ENCODE data around the gene DSG1.
A peak's percentile ranks its signal among the peaks of the same experiment; 100 is the strongest.

The DSG1 gene

GRCh38 chr18:31386741-31387140 is 68.8 kb downstream of the DSG1 start:
- TF ChIP-seq POLR2A (IDR thresholded peaks at IDR 0.05; ENCODE audit: extremely low read depth, insufficient read length), result no peak
- TF ChIP-seq CTCF (IDR thresholded peaks at IDR 0.05; ENCODE audit: low read depth, low read length), result no peak
- TF ChIP-seq MYC (IDR thresholded peaks at IDR 0.05; ENCODE audit: low read depth, low read length), result no peak
- TF ChIP-seq MAX (IDR thresholded peaks at IDR 0.05; ENCODE audit: low read depth, low read length), result no peak
- peak; percentile 45 for DNase-seq (ENCODE audit: low read depth)
- H3K4me3 ChIP-seq (ENCODE audit: low read depth, low read length), result no peak overlapping the region

- no peak for TF ChIP-seq CTCF (IDR thresholded peaks at IDR 0.05; ENCODE audit: low read depth, low read length)
- no peak for TF ChIP-seq MYC (IDR thresholded peaks at IDR 0.05; ENCODE audit: low read depth, low read length)
- TF ChIP-seq MAX (IDR thresholded peaks at IDR 0.05; ENCODE audit: low read depth, low read length), result no peak
- no peak for TF ChIP-seq POLR2A (IDR thresholded peaks at IDR 0.05; ENCODE audit: extremely low read depth, insufficient read length)
- DNase-seq (ENCODE audit: low read depth), result no peak
- H3K4me3 ChIP-seq (ENCODE audit: low read depth, low read length), result no peak overlapping the region
Observed at GRCh38 chr18:31393286-31393685, 75.3 kb downstream of the DSG1 start.

GRCh38 chr18:31396796-31397612 is 79.0 kb downstream of the DSG1 start:
- DNase-seq (ENCODE audit: low read depth), result no peak
- TF ChIP-seq MAX (IDR thresholded peaks at IDR 0.05; ENCODE audit: low read depth, low read length), result no peak
- TF ChIP-seq CTCF (IDR thresholded peaks at IDR 0.05; ENCODE audit: low read depth, low read length), result no peak
- TF ChIP-seq MYC (IDR thresholded peaks at IDR 0.05; ENCODE audit: low read depth, low read length), result no peak
- TF ChIP-seq POLR2A (IDR thresholded peaks at IDR 0.05; ENCODE audit: extremely low read depth, insufficient read length), result no peak
- no peak overlapping the region for H3K4me3 ChIP-seq (ENCODE audit: low read depth, low read length)

GRCh38 chr18:31398191-31398590 is 80.2 kb downstream of the DSG1 start:
- DNase-seq (ENCODE audit: low read depth), result no peak
- TF ChIP-seq MYC (IDR thresholded peaks at IDR 0.05; ENCODE audit: low read depth, low read length), result no peak
- no peak for TF ChIP-seq MAX (IDR thresholded peaks at IDR 0.05; ENCODE audit: low read depth, low read length)
- TF ChIP-seq CTCF (IDR thresholded peaks at IDR 0.05; ENCODE audit: low read depth, low read length), result no peak
- TF ChIP-seq POLR2A (IDR thresholded peaks at IDR 0.05; ENCODE audit: extremely low read depth, insufficient read length), result no peak
- H3K4me3 ChIP-seq (ENCODE audit: low read depth, low read length), result no peak overlapping the region

GRCh38 chr18:31399306-31400032 is 81.5 kb downstream of the DSG1 start:
- TF ChIP-seq POLR2A (IDR thresholded peaks at IDR 0.05; ENCODE audit: extremely low read depth, insufficient read length) (no peak), MAX (IDR thresholded peaks at IDR 0.05; ENCODE audit: low read depth, low read length) (no peak)
- DNase-seq (ENCODE audit: low read depth), result peak; percentile 19
- H3K4me3 ChIP-seq (ENCODE audit: low read depth, low read length), result no peak overlapping the region

Measured in NB4 (cell line).